SW480 (cell line): Measurements from ENCODE around the gene GJD3.
"Not testable (repeated sequence)": the region's sequence is repeated elsewhere in the genome, so short reads cannot be mapped to it uniquely, and the experiment has no call there.

ENCODE experiments used
- DNase-seq: peaks from one replicate; pipeline ENCODE4 v3.0.0-alpha.2; 2016; ENCODE audit warnings: low spot score

GJD3 gene

GRCh38 chr17:40364121-40364861 lies at the start of gene GJD3:
Gene GJD3, minus strand, starts transcription at chr17:40364737. Its CDS starts 922 bp downstream, at chr17:40363815.
- no peak for DNase-seq

- not testable (repeated sequence) for DNase-seq
Measured at GRCh38 chr17:40414312-40414711, 49.8 kb upstream of the GJD3 start.

GRCh38 chr17:40412880-40413279 lies 48.3 kb upstream of the GJD3 start:
- DNase-seq: no peak

GRCh38 chr17:40411821-40412220 lies 47.3 kb upstream of the GJD3 start:
- DNase-seq: no peak

- no peak for DNase-seq
Measured at GRCh38 chr17:40410082-40410481, 45.5 kb upstream of the GJD3 start.

GRCh38 chr17:40409540-40409939 lies 45.0 kb upstream of the GJD3 start:
- not testable (repeated sequence) for DNase-seq

- no peak for DNase-seq
Measured at GRCh38 chr17:40407460-40407859, 42.9 kb upstream of the GJD3 start.

- DNase-seq: no peak
Measured at GRCh38 chr17:40404003-40404402, 39.5 kb upstream of the GJD3 start.

- DNase-seq: no peak
Measured at GRCh38 chr17:40402668-40403067, 38.1 kb upstream of the GJD3 start.

GRCh38 chr17:40399185-40399584 lies 34.6 kb upstream of the GJD3 start:
- DNase-seq: peak; percentile 71

GRCh38 chr17:40386555-40386954 lies 22.0 kb upstream of the GJD3 start:
- not testable (repeated sequence) for DNase-seq

- no peak for DNase-seq
Measured at GRCh38 chr17:40382251-40382650, 17.7 kb upstream of the GJD3 start.

GRCh38 chr17:40378966-40379365 lies 14.4 kb upstream of the GJD3 start:
- DNase-seq: no peak

GRCh38 chr17:40377832-40378231 lies 13.3 kb upstream of the GJD3 start:
- no peak for DNase-seq

GRCh38 chr17:40376541-40376940 lies 12.0 kb upstream of the GJD3 start:
- DNase-seq: not testable (repeated sequence)

- DNase-seq: not testable (repeated sequence)
Measured at GRCh38 chr17:40375786-40376185, 11.2 kb upstream of the GJD3 start.

GRCh38 chr17:40374821-40375498 lies 10.4 kb upstream of the GJD3 start:
- DNase-seq: no peak

GRCh38 chr17:40373999-40374398 lies 9.5 kb upstream of the GJD3 start:
- DNase-seq: no peak

- DNase-seq: peak; percentile 15
Measured at GRCh38 chr17:40373324-40373723, 8.8 kb upstream of the GJD3 start.

GRCh38 chr17:40372644-40373043 lies 8.1 kb upstream of the GJD3 start:
- DNase-seq: not testable (repeated sequence)

GRCh38 chr17:40372031-40372430 lies 7.5 kb upstream of the GJD3 start:
- DNase-seq: no peak

- DNase-seq: peak; percentile 22
Measured at GRCh38 chr17:40371261-40371929, 6.9 kb upstream of the GJD3 start.

- DNase-seq: no peak
Measured at GRCh38 chr17:40369923-40370322, 5.4 kb upstream of the GJD3 start.
